GM12892 (cell line): ENCODE measurements around the gene GLT1D1.

Experiments
- POLR2A ChIP-seq: IDR thresholded peaks from 2 replicates; pipeline ENCODE4 v1.6.1; 2011; ENCODE audit warnings: low read depth, low read length, control low read depth
- POLR2AphosphoS5 ChIP-seq: IDR thresholded peaks from 2 replicates; pipeline ENCODE4 v1.6.1; 2011; ENCODE audit warnings: low read depth, low read length, control low read depth
- TAF1 ChIP-seq: IDR thresholded peaks from 2 replicates; pipeline ENCODE4 v1.6.1; 2011; ENCODE audit warnings: low read depth, mild to moderate bottlenecking, control low read depth, low read length, borderline replicate concordance

DNA sequence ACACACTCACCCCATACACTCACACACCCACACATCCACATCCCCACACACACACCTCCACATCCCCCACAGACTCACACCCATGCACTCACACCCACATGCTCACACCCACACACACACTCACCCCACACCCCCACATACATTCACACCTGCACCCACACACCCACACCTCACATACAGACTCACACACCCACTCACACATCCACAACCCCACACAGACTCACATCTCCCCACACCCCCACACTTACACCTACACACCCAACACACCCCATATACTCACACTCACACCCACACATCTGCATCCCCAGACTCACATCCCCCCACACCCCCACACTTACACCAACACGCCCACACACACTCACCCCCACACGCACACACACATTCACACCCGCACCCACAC lies 171.8 kb downstream of the GLT1D1 start:
- no peak for TF ChIP-seq POLR2AphosphoS5
- no peak for TF ChIP-seq POLR2A
- no peak for TF ChIP-seq TAF1
